ENCODE results near the gene CTSW.
"Not testable (repeated sequence)": the region's sequence is repeated elsewhere in the genome, so short reads cannot be mapped to it uniquely, and the experiment has no call there.

Gene CTSW

GRCh38 chr11:65886826-65887722 is 7.4 kb downstream of the CTSW start:
- no peak for DNase-seq

GRCh38 chr11:65887723-65888162 is 8.1 kb downstream of the CTSW start:
- no peak for DNase-seq

GRCh38 chr11:65888163-65888814 is 8.7 kb downstream of the CTSW start, which contains the start of gene FIBP:
Gene FIBP, minus strand, starts transcription at chr11:65888471. Its CDS starts 53 bp downstream, at chr11:65888418.
- peak; percentile 91 for DNase-seq

GRCh38 chr11:65890324-65891218 is 10.9 kb downstream of the CTSW start, which contains the start of gene CCDC85B:
Gene CCDC85B, plus strand, starts transcription at chr11:65890673. Its CDS starts 111 bp downstream, at chr11:65890784.
- DNase-seq = peak; percentile 92

- no peak for DNase-seq
These were observed 11.8 kb downstream of the CTSW start for GRCh38 chr11:65891219-65892136.

- not testable (repeated sequence) for DNase-seq
These were observed 12.5 kb downstream of the CTSW start for GRCh38 chr11:65892137-65892540.

- no peak for DNase-seq
These were observed 13.2 kb downstream of the CTSW start for GRCh38 chr11:65892661-65893317.

GRCh38 chr11:65894034-65894591 is 14.5 kb downstream of the CTSW start:
- no peak for DNase-seq

- no peak for DNase-seq
These were observed 15.9 kb downstream of the CTSW start for GRCh38 chr11:65895482-65895981.

GRCh38 chr11:65896034-65896999 is 16.7 kb downstream of the CTSW start:
- DNase-seq = no peak

GRCh38 chr11:65897020-65897471 is 17.4 kb downstream of the CTSW start:
- no peak for DNase-seq

- DNase-seq = no peak
These were observed 19.2 kb downstream of the CTSW start for GRCh38 chr11:65898656-65899355.

- no peak for DNase-seq
These were observed 19.9 kb downstream of the CTSW start for GRCh38 chr11:65899356-65900124.

GRCh38 chr11:65900125-65900898 is 20.7 kb downstream of the CTSW start, which contains the start of gene FOSL1:
Gene FOSL1, minus strand, starts transcription at chr11:65900388. Its CDS starts 49 bp downstream, at chr11:65900339.
- no peak for DNase-seq

GRCh38 chr11:65900899-65901180 is 21.2 kb downstream of the CTSW start:
- DNase-seq = no peak

GRCh38 chr11:65903068-65903481 is 23.4 kb downstream of the CTSW start:
- no peak for DNase-seq

GRCh38 chr11:65903715-65904114 is 24.1 kb downstream of the CTSW start:
- DNase-seq = no peak

All from NCI-H446 treated with DMSO at 0.1 percent for 48 hours (cell line).